Stimulated activated CD4-positive, alpha-beta T cell treated with anti-CD3 and anti-CD28 coated beads, Interleukin-1b, Interleukin-23, amount 100 ng/mL, for 1 hour (primary cell): Measurements from ENCODE around the gene LRRC63.
A peak's percentile ranks its signal among the peaks of the same experiment; 100 is the strongest.

Experiments
- DNase-seq, 2 donors: peaks; one replicate each; pipeline ENCODE4 v3.0.0-alpha.2; 2020; ENCODE audit warnings: low read depth in 2 of 2

Gene LRRC63

GRCh38 chr13:46311217-46311616, 99.5 kb downstream of the LRRC63 start:
- DNase-seq: no peak

DNA sequence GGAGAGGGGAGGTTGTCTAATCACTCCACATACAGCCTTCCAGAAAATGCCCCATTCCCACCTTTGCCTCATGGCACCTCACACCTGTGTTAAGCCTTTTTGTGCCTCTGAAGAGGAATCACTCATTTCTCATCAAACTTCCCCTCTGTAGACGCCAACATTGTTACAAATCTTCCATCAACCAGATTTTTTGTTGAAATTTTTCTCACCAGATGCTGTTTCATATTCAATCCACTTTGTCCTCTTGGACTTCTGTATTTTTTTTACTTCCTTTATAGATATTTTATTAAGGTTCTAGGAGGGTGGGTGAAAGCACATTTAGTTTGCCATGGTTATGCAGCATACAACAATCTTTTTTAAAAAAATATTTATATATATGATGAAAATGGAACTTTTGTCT, 101.3 kb downstream of the LRRC63 start:
- DNase-seq: no peak

DNA sequence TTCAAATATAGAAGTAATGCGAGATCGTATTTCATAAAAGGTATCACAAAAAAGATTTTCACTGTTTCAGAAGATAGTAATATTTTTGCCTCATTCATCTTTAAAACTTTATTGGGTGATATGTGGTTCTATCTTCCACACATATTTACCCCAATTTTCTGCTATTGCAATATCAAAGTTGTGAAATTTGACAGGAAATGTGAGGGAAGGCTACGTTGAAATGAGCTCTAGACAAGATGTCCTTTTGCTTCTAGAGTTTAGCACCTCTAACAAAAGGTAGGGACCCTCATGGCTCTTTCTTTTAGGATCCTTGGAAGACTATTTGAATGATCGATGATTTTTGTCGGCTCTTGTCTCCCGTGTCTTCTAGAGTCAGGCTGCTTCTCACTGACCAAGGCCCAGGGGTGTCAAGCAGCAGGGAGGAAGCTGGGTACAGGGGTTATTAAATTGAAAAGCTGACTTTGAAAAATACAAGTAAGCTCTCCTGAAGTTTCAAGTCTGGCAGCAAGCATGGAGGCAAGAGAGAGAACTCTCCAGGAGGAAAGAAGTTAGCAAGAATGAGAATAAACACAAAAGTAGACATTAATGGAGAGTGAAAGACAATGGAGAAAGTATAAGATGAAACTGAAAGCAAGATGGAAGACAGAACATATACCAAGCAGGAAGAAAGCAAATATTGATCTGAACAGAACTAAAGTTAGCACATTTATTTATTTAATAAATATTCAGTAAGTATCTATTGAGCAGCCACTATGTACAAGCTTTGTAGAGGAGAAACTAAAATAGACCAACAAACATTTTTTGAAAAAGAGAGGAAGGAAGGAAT, 101.9 kb downstream of the LRRC63 start:
- DNase-seq: no peak

DNA sequence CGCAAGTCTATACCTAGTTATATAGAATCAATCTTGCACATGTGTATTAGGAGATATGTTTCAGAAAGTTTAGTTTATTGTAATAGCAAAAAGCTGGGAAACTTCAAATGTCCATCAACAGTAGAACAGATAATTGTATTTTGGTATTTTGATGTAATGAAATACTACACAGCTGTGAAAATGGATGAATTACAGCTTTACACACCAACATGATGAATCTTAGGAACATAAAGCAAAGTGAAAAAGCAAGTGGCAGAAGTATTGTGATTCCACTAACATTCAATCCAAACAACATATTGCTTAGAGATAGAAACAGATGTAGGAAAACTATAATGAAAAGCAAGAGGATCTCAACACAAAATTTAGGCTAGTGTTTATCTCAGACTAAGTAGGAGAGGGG, 102.9 kb downstream of the LRRC63 start:
- no peak for DNase-seq

GRCh38 chr13:46315036-46315435, 103.3 kb downstream of the LRRC63 start:
- DNase-seq: no peak

DNA sequence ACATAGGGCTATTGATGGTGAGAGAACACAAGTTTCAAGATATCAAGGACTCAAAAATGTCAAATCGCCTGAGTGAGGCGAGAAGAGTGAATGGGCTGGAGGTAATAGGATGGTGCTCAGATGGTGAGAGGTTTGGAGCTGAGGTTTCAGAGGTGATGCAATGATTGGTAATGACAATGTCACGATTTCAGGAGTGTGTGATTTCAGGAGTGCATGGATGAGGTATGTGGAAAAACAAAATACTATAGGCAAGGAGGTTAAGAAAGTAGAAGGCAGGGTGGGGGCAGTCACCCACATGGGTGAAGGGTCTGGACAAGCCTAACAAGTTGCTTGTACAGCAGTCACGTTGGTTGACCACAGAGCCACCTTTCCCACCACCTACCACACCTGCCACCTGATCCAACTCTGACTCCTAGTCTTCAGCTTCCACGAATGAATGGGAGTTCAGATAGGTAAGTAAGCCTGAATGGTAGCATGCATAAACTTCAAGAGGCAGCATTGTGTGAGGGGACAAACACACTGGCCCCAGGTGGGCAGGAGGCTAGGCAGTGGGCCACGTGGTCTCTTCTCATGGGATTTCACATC, 103.9 kb downstream of the LRRC63 start:
- DNase-seq: no peak

DNA sequence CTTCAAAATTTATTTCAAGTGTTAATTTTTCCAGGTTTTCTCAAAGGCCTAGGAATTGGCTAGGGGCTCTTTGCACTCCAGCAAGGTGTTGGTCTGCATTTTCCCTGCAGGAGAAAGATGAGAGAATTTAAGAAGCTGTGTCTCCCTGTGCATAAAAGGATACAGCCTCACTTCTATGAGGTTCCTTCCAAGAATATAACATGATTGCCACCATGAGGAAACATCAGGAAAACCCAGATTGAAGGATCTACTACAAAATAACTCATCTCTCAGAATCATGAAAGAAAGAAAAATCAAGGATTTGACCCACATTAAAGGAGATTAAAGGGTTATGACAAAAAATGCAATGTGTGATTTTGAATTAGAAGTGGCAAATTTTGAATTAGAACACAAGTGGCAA, 105.4 kb downstream of the LRRC63 start:
- DNase-seq: no peak

DNA sequence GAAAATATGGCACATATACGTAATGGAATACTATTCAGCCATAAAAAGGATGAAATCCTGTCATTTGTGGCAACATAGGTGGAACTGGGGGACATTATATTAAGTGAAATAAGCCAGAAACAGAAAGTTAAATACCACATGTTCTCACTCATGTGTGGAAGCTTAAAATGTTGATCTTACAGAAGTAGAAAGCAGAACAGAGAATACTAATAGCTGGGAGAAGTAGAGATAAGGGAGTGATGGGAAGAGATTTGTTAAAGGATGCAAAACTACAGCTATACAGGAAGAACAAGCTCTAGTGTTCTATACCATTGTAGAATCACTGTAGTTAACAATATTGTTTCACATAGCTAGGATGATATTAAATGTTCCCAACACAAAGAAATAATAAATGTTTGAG, 107.3 kb downstream of the LRRC63 start:
- DNase-seq: no peak

DNA sequence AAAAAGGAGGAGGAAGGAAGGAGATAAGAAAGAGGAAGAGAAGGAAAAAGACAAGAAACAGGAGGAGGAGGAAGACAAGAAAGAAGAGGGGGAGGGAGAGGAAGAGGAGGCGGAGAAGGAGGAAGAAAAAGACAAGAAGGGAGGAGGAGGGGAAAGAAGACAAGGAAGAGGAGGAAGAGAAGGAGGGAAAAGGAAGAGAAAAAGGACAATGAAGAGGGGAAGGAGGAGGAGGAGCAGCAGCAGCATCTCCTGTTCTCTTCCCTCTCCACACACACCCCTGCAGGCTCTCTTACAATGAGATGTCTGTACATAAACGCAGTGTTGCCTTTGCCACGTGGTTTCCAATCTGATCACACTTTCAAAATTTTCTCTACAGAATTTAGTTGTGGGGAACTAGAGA, 108.7 kb downstream of the LRRC63 start:
- DNase-seq: no peak

DNA sequence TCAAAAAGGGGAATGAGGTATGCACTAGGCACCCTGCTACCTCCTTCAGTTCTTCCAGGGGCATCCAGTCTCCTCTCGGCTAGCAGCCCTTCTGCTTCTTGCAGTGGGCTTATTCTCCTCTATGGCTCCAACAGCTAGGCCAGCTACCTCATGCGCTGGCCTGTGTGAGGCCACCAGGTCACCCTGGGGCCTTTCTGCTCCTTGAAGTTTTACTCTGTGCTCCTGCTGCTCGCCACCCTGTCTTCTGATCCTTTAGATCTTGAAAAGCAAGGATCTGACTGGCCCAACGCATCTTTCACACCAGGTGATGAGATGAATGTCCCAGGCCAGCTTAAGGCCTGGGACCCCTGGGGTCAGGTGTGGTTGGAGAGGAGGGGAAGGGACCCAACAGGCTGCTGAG, 109.1 kb downstream of the LRRC63 start:
- no peak for DNase-seq

DNA sequence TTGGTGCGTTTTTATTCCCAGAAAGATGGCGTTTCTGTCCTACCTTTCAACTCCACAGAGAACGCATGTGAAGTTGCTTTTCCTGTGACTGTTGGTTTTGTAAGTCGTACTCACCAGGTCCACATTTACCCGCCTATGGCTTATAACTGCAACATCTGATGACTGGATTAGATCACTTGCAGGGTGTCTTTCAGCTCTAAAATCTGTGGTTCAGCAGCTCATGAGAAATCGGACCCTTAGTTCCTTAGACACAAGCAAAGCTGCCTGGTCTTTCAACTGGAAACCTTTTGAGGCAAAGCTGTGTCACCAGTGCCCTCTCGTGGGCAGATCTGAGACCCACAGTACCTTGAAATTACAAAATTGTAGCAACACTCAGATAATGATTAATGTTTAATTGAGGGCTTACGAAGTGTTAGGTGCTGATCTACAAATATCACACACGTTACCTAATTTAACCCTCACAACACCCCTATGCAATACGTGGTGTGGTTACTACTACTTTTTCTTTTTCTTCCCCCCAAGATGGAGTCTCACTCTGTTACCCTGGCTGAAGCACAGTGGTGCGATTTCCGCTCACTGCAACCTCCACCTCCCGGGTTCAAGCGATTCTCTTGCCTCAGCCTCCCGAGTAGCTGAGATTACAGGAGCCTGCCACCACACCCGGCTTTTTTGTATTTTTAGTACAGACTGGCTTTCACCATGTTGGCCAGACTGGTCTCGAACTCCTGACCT, 109.9 kb downstream of the LRRC63 start:
- DNase-seq: peak; percentile 28 to 48

- no peak for DNase-seq
Observed at GRCh38 chr13:46324976-46325375, 113.2 kb downstream of the LRRC63 start.
